CD4-positive, alpha-beta T cell treated with Interferon gamma for 1 hour (primary cell): Measurements from ENCODE around the gene CLASP1.
"Not testable (repeated sequence)": the region's sequence is repeated elsewhere in the genome, so short reads cannot be mapped to it uniquely, and the experiment has no call there.

Experiments used
- DNase-seq: peaks from one replicate; pipeline ENCODE4 v3.0.0-alpha.2; 2020

Gene CLASP1

GRCh38 chr2:121362774-121363173 lies 286.5 kb downstream of the CLASP1 start:
- DNase-seq, result no peak

GRCh38 chr2:121362226-121362625 lies 287.0 kb downstream of the CLASP1 start:
- DNase-seq, result no peak

- no peak for DNase-seq
Observed at GRCh38 chr2:121360566-121361300, 288.5 kb downstream of the CLASP1 start.

- DNase-seq, result no peak
Observed at GRCh38 chr2:121359716-121360565, 289.3 kb downstream of the CLASP1 start.

- no peak for DNase-seq
Observed at GRCh38 chr2:121359170-121359569, 290.1 kb downstream of the CLASP1 start.

- no peak for DNase-seq
Observed at GRCh38 chr2:121358291-121358690, 291.0 kb downstream of the CLASP1 start.

GRCh38 chr2:121356058-121356640 lies 293.1 kb downstream of the CLASP1 start:
- no peak for DNase-seq

- DNase-seq, result no peak
Observed at GRCh38 chr2:121355488-121355887, 293.8 kb downstream of the CLASP1 start.

- no peak for DNase-seq
Observed at GRCh38 chr2:121351521-121352318, 297.5 kb downstream of the CLASP1 start.

- DNase-seq, result no peak
Observed at GRCh38 chr2:121350890-121351289, 298.4 kb downstream of the CLASP1 start.

- no peak for DNase-seq
Observed at GRCh38 chr2:121350402-121350775, 298.9 kb downstream of the CLASP1 start.

- no peak for DNase-seq
Observed at GRCh38 chr2:121349721-121350401, 299.4 kb downstream of the CLASP1 start.

- no peak for DNase-seq
Observed at GRCh38 chr2:121348128-121348740, 301.0 kb downstream of the CLASP1 start.

- no peak for DNase-seq
Observed at GRCh38 chr2:121346859-121347258, 302.4 kb downstream of the CLASP1 start.

- DNase-seq, result no peak
Observed at GRCh38 chr2:121346407-121346806, 302.9 kb downstream of the CLASP1 start.

GRCh38 chr2:121345887-121346286 lies 303.4 kb downstream of the CLASP1 start:
- no peak for DNase-seq

- no peak for DNase-seq
Observed at GRCh38 chr2:121345101-121345500, 304.2 kb downstream of the CLASP1 start.

- not testable (repeated sequence) for DNase-seq
Observed at GRCh38 chr2:121343828-121344399, 305.3 kb downstream of the CLASP1 start.

GRCh38 chr2:121343191-121343590 lies 306.1 kb downstream of the CLASP1 start:
- no peak for DNase-seq

- no peak for DNase-seq
Observed at GRCh38 chr2:121342751-121343150, 306.5 kb downstream of the CLASP1 start.

- no peak for DNase-seq
Observed at GRCh38 chr2:121340926-121341325, 308.3 kb downstream of the CLASP1 start.

GRCh38 chr2:121338281-121338680 lies 311.0 kb downstream of the CLASP1 start:
- no peak for DNase-seq
